ENCODE data around the gene TMEM223. TPM values are rescaled to one million over a fixed set of nuclear protein-coding genes. Genes with fewer than 3 reads are reported as not detected.
"Not testable (repeated sequence)": the region's sequence is repeated elsewhere in the genome, so short reads cannot be mapped to it uniquely, and the experiment has no call there.

Gene TMEM223
- total RNA-seq, 1 donor from 2014 or later = 32.8 TPM

GRCh38 chr11:62771144-62772021 lies 20.4 kb downstream of the TMEM223 start, which contains the start of gene TAF6L:
Gene TAF6L, plus strand, starts transcription at chr11:62771396. Its CDS starts 4,388 bp downstream, at chr11:62775784.
- TF ChIP-seq CTCF (IDR thresholded peaks at IDR 0.05; ENCODE audit: insufficient read depth, low read length, poor library complexity, severe bottlenecking) = no peak

GRCh38 chr11:62770778-62771143 lies 21.0 kb downstream of the TMEM223 start:
- TF ChIP-seq CTCF (IDR thresholded peaks at IDR 0.05; ENCODE audit: insufficient read depth, low read length, poor library complexity, severe bottlenecking) = no peak
- peak overlapping the region; percentile 83 for H3K4me3 ChIP-seq (ENCODE audit: low read depth, low read length)
- H3K27me3 ChIP-seq (ENCODE audit: control insufficient read depth, insufficient read depth, low read length) = no peaks in the 10 kb centered on the region
- DNase-seq (ENCODE audit: low read depth) = no peak
- H3K36me3 ChIP-seq (ENCODE audit: control insufficient read depth, insufficient read depth, low read length) = peaks cover 2% of the 10 kb centered on the region

More at GRCh38 chr11:62771144-62772021, 20.4 kb downstream of the TMEM223 start, which contains the start of gene TAF6L:
- peak; percentile 87 for DNase-seq (ENCODE audit: low read depth)
- Histone ChIP-seq H3K27me3 (ENCODE audit: control insufficient read depth, insufficient read depth, low read length) (no peaks in the 10 kb centered on the region), H3K36me3 (ENCODE audit: control insufficient read depth, insufficient read depth, low read length) (peaks cover 2% of the 10 kb centered on the region), H3K4me3 (ENCODE audit: low read depth, low read length) (peak within 1 kb of the TSS; percentile 83)

GRCh38 chr11:62760867-62761227 lies 31.0 kb downstream of the TMEM223 start:
- DNase-seq (ENCODE audit: low read depth); H3K4me3 ChIP-seq (ENCODE audit: low read depth, low read length); H3K36me3 ChIP-seq (ENCODE audit: control insufficient read depth, insufficient read depth, low read length); H3K27me3 ChIP-seq (ENCODE audit: control insufficient read depth, insufficient read depth, low read length): not testable (repeated sequence)

GRCh38 chr11:62757846-62758788 lies 33.7 kb downstream of the TMEM223 start:
- H3K36me3 ChIP-seq (ENCODE audit: control insufficient read depth, insufficient read depth, low read length) = no peaks in the 10 kb centered on the region
- H3K4me3 ChIP-seq (ENCODE audit: low read depth, low read length) = no peak overlapping the region
- TF ChIP-seq CTCF (IDR thresholded peaks at IDR 0.05; ENCODE audit: insufficient read depth, low read length, poor library complexity, severe bottlenecking) = no peak
- DNase-seq (ENCODE audit: low read depth) = no peak
- H3K27me3 ChIP-seq (ENCODE audit: control insufficient read depth, insufficient read depth, low read length) = no peaks in the 10 kb centered on the region

- no peak for TF ChIP-seq CTCF (IDR thresholded peaks at IDR 0.05; ENCODE audit: insufficient read depth, low read length, poor library complexity, severe bottlenecking)
- Histone ChIP-seq H3K4me3 (ENCODE audit: low read depth, low read length) (no peak overlapping the region), H3K36me3 (ENCODE audit: control insufficient read depth, insufficient read depth, low read length) (no peaks in the 10 kb centered on the region), H3K27me3 (ENCODE audit: control insufficient read depth, insufficient read depth, low read length) (no peaks in the 10 kb centered on the region)
- no peak for DNase-seq (ENCODE audit: low read depth)
Observed at GRCh38 chr11:62755086-62755615, 36.7 kb downstream of the TMEM223 start.
